ENCODE results near the gene DLEC1.
"Not testable (repeated sequence)": the region's sequence is repeated elsewhere in the genome, so short reads cannot be mapped to it uniquely, and the experiment has no call there.

DLEC1 gene

DNA sequence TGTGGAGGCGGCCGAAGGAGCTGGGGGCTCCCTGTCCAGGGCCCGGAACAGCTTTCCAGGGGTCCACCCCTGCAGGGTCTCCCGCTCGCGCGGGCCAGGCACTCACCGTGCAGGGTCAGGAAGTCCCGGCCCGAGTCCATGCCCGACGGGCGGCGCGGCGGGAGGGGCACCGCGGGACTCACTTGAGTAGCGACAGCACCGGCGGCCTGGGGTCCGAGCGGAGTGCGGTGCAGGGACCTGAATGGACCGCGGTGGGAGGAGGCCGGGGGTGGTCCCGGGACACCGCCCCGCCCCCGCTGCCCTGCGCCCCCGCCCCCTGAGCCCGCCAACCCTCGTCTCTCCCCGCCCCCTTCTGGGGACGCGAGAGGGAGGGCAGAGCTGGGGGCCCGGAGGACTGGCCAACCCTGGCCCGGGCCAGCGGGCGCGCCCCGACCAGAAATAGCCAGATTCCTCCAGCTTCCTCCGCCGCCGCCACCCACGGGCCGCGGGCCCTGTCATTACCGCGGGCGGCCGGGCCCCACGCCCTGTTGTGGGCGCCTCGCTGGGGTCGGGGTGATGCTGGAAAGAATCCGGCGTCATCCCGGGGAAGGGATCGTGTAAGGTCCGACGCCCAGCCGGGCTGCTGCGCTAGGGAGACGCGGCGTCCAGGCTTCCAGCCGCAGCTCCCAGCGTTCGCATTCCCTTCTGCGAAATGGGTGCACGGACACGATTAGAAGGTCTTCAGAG is 9.4 kb upstream of the DLEC1 start, which contains the start of gene PLCD1:
TSS of gene PLCD1 (minus strand) at position 243 of the 726 bp plus-strand sequence. CDS start at position 140, 103 bp downstream.
- TF ChIP-seq CTCF (IDR thresholded peaks at IDR 0.05; ENCODE audit: unreplicated experiment in 3 of 3), result no peak
- peak within 1 kb of the TSS in 1 of 3 experiments; percentile 11 for H3K27ac Mint-ChIP-seq
- H3K27me3 Mint-ChIP-seq (ENCODE audit: low read depth), result peaks cover 35% of the 10 kb centered on the region
- no peaks in the 10 kb centered on the region for H3K36me3 Mint-ChIP-seq (ENCODE audit: low read depth)
- peak within 1 kb of the TSS; percentile 78 to 91 (median 87) for H3K4me3 Mint-ChIP-seq
- H3K9me3 Mint-ChIP-seq, result no peaks in the 10 kb centered on the region
- H3K4me1 Mint-ChIP-seq, result peaks cover 20% of the 10 kb centered on the region

DNA sequence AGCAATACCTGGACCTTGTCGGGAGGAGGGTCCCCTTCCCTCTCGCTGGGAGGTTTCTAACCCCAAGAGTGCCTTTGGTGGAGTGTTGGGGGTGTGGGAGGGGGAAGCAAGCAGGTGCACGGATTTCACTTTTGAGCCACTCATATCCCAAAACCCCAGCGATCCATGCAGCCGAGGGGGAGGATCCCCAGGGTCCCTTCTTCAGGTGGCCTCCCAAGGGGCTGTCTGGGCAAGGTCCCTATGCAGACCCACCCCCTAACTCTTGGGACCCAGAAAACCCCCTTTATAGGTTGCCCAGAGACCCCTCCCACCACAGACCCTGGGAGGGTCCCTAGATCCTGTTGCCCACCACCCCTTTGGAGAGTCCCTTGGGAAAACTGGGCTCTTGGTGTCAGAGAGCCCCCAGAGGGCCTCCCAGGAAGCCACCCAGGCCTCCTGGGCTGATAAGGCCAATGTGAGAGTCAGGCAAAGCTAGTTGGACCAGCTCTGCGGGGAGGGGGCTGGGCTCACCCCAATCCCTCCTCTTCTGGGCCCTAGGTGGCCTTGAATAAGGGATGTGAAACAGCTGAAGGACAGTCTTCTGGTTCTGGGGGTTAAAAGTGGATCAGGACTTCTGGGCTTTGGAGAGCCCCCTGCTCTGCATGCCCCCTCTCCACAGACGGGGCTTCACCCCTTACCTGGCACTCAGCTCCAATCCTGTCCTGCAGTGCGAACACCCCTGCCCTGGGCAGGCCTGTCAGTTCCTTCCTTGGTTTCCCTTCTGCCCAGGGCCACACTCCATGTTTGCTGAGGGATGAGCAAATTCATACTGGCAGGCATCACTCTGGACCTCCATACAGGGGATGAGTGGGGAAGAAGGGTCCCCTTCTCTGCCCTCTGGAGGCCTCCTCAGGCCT is 8.6 kb upstream of the DLEC1 start:
- no peak for TF ChIP-seq CTCF (IDR thresholded peaks at IDR 0.05; ENCODE audit: unreplicated experiment in 3 of 3)
- H3K9me3 Mint-ChIP-seq, result no peaks in the 10 kb centered on the region

DNA sequence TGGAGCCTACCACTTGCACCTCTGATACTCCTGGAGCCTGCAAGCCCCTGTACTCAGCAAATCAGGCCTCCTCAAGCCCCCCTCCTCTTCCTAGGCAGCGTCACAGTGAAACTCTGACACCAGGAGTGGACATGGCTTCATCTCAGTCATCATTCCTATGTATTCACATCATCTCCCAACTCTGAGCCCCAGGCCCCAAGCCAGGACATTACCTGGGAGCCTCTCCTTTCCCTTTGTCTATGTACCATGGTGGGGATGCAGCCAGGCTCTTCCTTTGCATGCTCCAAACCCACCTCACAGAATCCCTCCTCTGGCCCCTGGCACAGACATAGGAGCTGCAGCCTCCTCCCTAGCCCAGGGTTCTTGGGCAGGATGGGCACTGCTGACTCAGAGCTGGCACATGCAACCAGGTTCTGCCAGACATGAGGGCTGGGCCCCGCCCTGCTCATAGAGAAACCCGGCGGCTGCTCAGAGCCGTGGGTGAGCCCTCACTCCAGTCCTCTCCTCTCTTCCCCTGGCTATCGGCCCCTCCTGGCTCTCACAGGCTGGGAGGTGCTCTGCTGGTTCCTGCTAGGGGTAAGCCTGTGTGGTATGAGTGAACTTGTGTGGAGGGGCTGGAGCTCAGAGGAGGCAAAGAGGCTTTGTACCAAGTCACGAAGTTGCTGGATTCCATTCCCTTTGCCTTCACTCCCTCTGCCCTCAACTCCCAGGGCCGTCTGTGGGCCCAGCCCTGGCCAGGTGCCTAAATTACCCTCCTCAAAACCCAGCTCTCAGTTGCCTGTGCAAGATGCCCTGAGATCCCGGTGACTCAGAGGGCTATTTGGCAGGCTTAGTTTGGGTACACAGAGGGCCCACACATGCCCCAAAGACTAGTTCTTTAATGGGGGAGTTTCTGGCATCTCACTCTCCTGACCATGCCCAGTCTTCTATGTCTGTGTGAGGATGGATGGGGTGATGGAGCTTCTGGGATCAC is 7.7 kb upstream of the DLEC1 start:
- Mint-ChIP-seq H3K9me3 (no peaks in the 10 kb centered on the region), H3K27me3 (ENCODE audit: low read depth) (peaks cover 39% of the 10 kb centered on the region), H3K27ac (peak overlapping the region in 1 of 3 experiments; percentile 54)

More for the DNA sequence above, 8.6 kb upstream of the DLEC1 start:
- Mint-ChIP-seq H3K4me1 (peaks cover 17% of the 10 kb centered on the region), H3K27me3 (ENCODE audit: low read depth) (peaks cover 35% of the 10 kb centered on the region), H3K36me3 (ENCODE audit: low read depth) (no peaks in the 10 kb centered on the region), H3K4me3 (peak overlapping the region; percentile 74 to 82 (median 75)), H3K27ac (no peak overlapping the region)

GRCh38 chr3:38032328-38032865 is 6.6 kb upstream of the DLEC1 start:
- no peak for TF ChIP-seq CTCF (IDR thresholded peaks at IDR 0.05; ENCODE audit: unreplicated experiment in 3 of 3)
- Mint-ChIP-seq H3K27ac (no peak overlapping the region), H3K9me3 (no peaks in the 10 kb centered on the region), H3K27me3 (ENCODE audit: low read depth) (peaks cover 40% of the 10 kb centered on the region), H3K36me3 (ENCODE audit: low read depth) (no peaks in the 10 kb centered on the region), H3K4me1 (peaks cover 10% of the 10 kb centered on the region), H3K4me3 (no peak overlapping the region)

More for the DNA sequence above, 7.7 kb upstream of the DLEC1 start:
- Mint-ChIP-seq H3K36me3 (ENCODE audit: low read depth) (no peaks in the 10 kb centered on the region), H3K4me1 (peaks cover 10% of the 10 kb centered on the region), H3K4me3 (peak overlapping the region; percentile 74 to 82 (median 75))
- TF ChIP-seq CTCF (IDR thresholded peaks at IDR 0.05; ENCODE audit: unreplicated experiment in 3 of 3), result no peak

- H3K36me3 Mint-ChIP-seq (ENCODE audit: low read depth); H3K9me3 Mint-ChIP-seq; H3K4me1 Mint-ChIP-seq; H3K4me3 Mint-ChIP-seq: not testable (repeated sequence)
- Mint-ChIP-seq H3K27me3 (ENCODE audit: low read depth) (peaks cover 34% of the 10 kb centered on the region), H3K27ac (peak overlapping the region in 1 of 3 experiments; percentile 58)
Observed at GRCh38 chr3:38033586-38033985, 5.4 kb upstream of the DLEC1 start.

GRCh38 chr3:38034335-38034734 is 4.7 kb upstream of the DLEC1 start:
- H3K27me3 Mint-ChIP-seq (ENCODE audit: low read depth), result peaks cover 40% of the 10 kb centered on the region
- H3K4me1 Mint-ChIP-seq; H3K9me3 Mint-ChIP-seq; H3K4me3 Mint-ChIP-seq; H3K36me3 Mint-ChIP-seq (ENCODE audit: low read depth); H3K27ac Mint-ChIP-seq: not testable (repeated sequence)
